ENCODE data around the gene MTERF1. TPM values are rescaled to one million over a fixed set of nuclear protein-coding genes. Genes with fewer than 3 reads are reported as not detected.

MTERF1 gene
- total and polyA plus RNA-seq, 2 experiments from 2014 or later, result 14.5 to 19.7 TPM

DNA sequence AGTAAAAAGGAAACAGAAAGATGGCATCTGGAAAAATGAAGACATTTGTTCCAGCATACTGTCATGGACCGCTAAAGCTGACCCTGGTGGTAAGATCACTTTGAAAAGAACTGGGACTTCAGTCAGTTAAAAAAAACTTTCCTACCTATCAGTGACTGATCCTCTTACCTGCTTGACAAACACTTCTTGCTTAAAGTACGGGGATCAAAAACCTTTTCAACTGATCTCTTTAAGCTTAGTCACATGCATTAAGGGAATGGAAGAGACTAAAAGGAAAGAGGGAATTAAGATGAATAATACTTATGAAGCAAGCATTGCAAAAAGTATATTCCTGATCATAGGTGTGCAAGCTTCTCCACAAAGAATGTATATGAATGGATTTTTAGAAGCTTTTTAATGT, 42.1 kb downstream of the MTERF1 start:
- H3K4me2 ChIP-seq, result no peak overlapping the region
- Mint-ChIP-seq H3K27me3 (ENCODE audit: insufficient read depth, low read depth, poor library complexity) (no peaks in the 10 kb centered on the region), H3K36me3 (ENCODE audit: low read depth) (0 out of 3 replicates have a peak, but pooled peaks cover 7% of the 10 kb centered on the region), H3K27ac (no peak overlapping the region), H3K4me3 (no peak overlapping the region), H3K4me1 (peaks cover 12% of the 10 kb centered on the region), H3K9me3 (peaks cover 18% of the 10 kb centered on the region)
- no peak overlapping the region for H3K27ac ChIP-seq (ENCODE audit: low read depth)
- ATAC-seq (no peak), DNase-seq (ENCODE audit: low spot score) (no peak)
- no peak overlapping the region for H2AFZ ChIP-seq
- no peaks in the 10 kb centered on the region for H3F3A ChIP-seq (replicated peaks; ENCODE audit: low read depth)
- H3K4me3 ChIP-seq, result no peak overlapping the region
- 0 out of 2 replicates have a peak, but pooled peaks cover 7% of the 10 kb centered on the region for H3K4me1 ChIP-seq (ENCODE audit: insufficient read depth)
- H3K9me2 ChIP-seq (ENCODE audit: insufficient read depth), result no peaks in the 10 kb centered on the region
- TF ChIP-seq ZNF114 (CRISPR knock-in tag; IDR thresholded peaks at IDR 0.05) (no peak), JUNB (IDR thresholded peaks at IDR 0.05; ENCODE audit: unreplicated experiment) (no peak), EZH2 (IDR thresholded peaks at IDR 0.05; ENCODE audit: low read depth, unreplicated experiment) (no peak), ZNF331 (CRISPR knock-in tag; IDR thresholded peaks at IDR 0.05; ENCODE audit: low read depth) (no peak), EZH2phosphoT487 (IDR thresholded peaks at IDR 0.05; ENCODE audit: unreplicated experiment) (no peak), CREB1 (CRISPR knock-in tag; IDR thresholded peaks at IDR 0.05; ENCODE audit: low read depth) (no peak), NANOG (IDR thresholded peaks at IDR 0.05; ENCODE audit: borderline replicate concordance) (no peak), POLR2AphosphoS5 (IDR thresholded peaks at IDR 0.05; ENCODE audit: low read depth) (no peak), STAT1 (IDR thresholded peaks at IDR 0.05; ENCODE audit: unreplicated experiment) (no peak)
- TF ChIP-seq, protein P1, sequence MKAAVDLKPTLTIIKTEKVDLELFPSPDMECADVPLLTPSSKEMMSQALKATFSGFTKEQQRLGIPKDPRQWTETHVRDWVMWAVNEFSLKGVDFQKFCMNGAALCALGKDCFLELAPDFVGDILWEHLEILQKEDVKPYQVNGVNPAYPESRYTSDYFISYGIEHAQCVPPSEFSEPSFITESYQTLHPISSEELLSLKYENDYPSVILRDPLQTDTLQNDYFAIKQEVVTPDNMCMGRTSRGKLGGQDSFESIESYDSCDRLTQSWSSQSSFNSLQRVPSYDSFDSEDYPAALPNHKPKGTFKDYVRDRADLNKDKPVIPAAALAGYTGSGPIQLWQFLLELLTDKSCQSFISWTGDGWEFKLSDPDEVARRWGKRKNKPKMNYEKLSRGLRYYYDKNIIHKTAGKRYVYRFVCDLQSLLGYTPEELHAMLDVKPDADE (IDR thresholded peaks at IDR 0.05), result no peak
- TF ChIP-seq, protein P2, sequence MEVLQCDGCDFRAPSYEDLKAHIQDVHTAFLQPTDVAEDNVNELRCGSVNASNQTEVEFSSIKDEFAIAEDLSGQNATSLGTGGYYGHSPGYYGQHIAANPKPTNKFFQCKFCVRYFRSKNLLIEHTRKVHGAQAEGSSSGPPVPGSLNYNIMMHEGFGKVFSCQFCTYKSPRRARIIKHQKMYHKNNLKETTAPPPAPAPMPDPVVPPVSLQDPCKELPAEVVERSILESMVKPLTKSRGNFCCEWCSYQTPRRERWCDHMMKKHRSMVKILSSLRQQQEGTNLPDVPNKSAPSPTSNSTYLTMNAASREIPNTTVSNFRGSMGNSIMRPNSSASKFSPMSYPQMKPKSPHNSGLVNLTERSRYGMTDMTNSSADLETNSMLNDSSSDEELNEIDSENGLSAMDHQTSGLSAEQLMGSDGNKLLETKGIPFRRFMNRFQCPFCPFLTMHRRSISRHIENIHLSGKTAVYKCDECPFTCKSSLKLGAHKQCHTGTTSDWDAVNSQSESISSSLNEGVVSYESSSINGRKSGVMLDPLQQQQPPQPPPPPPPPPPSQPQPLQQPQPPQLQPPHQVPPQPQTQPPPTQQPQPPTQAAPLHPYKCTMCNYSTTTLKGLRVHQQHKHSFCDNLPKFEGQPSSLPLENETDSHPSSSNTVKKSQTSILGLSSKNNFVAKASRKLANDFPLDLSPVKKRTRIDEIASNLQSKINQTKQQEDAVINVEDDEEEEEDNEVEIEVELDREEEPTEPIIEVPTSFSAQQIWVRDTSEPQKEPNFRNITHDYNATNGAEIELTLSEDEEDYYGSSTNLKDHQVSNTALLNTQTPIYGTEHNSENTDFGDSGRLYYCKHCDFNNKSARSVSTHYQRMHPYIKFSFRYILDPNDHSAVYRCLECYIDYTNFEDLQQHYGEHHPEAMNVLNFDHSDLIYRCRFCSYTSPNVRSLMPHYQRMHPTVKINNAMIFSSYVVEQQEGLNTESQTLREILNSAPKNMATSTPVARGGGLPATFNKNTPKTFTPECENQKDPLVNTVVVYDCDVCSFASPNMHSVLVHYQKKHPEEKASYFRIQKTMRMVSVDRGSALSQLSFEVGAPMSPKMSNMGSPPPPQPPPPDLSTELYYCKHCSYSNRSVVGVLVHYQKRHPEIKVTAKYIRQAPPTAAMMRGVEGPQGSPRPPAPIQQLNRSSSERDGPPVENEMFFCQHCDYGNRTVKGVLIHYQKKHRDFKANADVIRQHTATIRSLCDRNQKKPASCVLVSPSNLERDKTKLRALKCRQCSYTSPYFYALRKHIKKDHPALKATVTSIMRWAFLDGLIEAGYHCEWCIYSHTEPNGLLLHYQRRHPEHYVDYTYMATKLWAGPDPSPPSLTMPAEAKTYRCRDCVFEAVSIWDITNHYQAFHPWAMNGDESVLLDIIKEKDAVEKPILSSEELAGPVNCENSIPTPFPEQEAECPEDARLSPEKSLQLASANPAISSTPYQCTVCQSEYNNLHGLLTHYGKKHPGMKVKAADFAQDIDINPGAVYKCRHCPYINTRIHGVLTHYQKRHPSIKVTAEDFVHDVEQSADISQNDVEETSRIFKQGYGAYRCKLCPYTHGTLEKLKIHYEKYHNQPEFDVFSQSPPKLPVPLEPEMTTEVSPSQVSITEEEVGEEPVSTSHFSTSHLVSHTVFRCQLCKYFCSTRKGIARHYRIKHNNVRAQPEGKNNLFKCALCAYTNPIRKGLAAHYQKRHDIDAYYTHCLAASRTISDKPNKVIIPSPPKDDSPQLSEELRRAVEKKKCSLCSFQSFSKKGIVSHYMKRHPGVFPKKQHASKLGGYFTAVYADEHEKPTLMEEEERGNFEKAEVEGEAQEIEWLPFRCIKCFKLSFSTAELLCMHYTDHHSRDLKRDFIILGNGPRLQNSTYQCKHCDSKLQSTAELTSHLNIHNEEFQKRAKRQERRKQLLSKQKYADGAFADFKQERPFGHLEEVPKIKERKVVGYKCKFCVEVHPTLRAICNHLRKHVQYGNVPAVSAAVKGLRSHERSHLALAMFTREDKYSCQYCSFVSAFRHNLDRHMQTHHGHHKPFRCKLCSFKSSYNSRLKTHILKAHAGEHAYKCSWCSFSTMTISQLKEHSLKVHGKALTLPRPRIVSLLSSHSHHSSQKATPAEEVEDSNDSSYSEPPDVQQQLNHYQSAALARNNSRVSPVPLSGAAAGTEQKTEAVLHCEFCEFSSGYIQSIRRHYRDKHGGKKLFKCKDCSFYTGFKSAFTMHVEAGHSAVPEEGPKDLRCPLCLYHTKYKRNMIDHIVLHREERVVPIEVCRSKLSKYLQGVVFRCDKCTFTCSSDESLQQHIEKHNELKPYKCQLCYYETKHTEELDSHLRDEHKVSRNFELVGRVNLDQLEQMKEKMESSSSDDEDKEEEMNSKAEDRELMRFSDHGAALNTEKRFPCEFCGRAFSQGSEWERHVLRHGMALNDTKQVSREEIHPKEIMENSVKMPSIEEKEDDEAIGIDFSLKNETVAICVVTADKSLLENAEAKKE (CRISPR knock-in tag; IDR thresholded peaks at IDR 0.05), result no peak
- TF ChIP-seq, protein P3, sequence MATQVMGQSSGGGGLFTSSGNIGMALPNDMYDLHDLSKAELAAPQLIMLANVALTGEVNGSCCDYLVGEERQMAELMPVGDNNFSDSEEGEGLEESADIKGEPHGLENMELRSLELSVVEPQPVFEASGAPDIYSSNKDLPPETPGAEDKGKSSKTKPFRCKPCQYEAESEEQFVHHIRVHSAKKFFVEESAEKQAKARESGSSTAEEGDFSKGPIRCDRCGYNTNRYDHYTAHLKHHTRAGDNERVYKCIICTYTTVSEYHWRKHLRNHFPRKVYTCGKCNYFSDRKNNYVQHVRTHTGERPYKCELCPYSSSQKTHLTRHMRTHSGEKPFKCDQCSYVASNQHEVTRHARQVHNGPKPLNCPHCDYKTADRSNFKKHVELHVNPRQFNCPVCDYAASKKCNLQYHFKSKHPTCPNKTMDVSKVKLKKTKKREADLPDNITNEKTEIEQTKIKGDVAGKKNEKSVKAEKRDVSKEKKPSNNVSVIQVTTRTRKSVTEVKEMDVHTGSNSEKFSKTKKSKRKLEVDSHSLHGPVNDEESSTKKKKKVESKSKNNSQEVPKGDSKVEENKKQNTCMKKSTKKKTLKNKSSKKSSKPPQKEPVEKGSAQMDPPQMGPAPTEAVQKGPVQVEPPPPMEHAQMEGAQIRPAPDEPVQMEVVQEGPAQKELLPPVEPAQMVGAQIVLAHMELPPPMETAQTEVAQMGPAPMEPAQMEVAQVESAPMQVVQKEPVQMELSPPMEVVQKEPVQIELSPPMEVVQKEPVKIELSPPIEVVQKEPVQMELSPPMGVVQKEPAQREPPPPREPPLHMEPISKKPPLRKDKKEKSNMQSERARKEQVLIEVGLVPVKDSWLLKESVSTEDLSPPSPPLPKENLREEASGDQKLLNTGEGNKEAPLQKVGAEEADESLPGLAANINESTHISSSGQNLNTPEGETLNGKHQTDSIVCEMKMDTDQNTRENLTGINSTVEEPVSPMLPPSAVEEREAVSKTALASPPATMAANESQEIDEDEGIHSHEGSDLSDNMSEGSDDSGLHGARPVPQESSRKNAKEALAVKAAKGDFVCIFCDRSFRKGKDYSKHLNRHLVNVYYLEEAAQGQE (IDR thresholded peaks at IDR 0.05; ENCODE audit: unreplicated experiment), result no peak
- TF ChIP-seq, protein P4, sequence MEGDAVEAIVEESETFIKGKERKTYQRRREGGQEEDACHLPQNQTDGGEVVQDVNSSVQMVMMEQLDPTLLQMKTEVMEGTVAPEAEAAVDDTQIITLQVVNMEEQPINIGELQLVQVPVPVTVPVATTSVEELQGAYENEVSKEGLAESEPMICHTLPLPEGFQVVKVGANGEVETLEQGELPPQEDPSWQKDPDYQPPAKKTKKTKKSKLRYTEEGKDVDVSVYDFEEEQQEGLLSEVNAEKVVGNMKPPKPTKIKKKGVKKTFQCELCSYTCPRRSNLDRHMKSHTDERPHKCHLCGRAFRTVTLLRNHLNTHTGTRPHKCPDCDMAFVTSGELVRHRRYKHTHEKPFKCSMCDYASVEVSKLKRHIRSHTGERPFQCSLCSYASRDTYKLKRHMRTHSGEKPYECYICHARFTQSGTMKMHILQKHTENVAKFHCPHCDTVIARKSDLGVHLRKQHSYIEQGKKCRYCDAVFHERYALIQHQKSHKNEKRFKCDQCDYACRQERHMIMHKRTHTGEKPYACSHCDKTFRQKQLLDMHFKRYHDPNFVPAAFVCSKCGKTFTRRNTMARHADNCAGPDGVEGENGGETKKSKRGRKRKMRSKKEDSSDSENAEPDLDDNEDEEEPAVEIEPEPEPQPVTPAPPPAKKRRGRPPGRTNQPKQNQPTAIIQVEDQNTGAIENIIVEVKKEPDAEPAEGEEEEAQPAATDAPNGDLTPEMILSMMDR (conservative IDR thresholded peaks at IDR 0.05; ENCODE audit: low read depth in 2 of 2), result no peak
- H3K27me3 ChIP-seq (ENCODE audit: insufficient read depth), result no peaks in the 10 kb centered on the region
- H3K36me3 ChIP-seq (ENCODE audit: insufficient read depth), result no peaks in the 10 kb centered on the region
- H3K79me2 ChIP-seq (replicated peaks; ENCODE audit: insufficient read depth), result no peaks in the 10 kb centered on the region
- no peaks in the 10 kb centered on the region for H4K20me1 ChIP-seq (replicated peaks; ENCODE audit: insufficient read depth)
